HEK293T (cell line): ENCODE results near the gene BACH2.

Source experiments
- CTCF ChIA-PET: fragments of 350-600 bp; formaldehyde crosslinking; extraction: SDS; loops from one replicate; lab custom pipeline; 2021; ENCODE audit warnings: antibody characterized with exemption, inconsistent platforms; lab: Yijun Ruan, JAX
- POLR2A ChIA-PET: fragments of 350-600 bp; formaldehyde crosslinking; extraction: SDS; loops from one replicate; lab custom pipeline; 2020; ENCODE audit warnings: antibody characterized with exemption, inconsistent platforms; lab: Yijun Ruan, JAX
- DNase-seq: peaks from one replicate; pipeline ENCODE4 v3.0.0; 2012; ENCODE audit warnings: mixed read lengths; ENCODE audit errors: extremely low spot score
- ARNT ChIP-seq: fragments of 450-650 bp; IDR thresholded peaks from 2 replicates; pipeline ENCODE4 v1.6.1; 2017; ENCODE audit warnings: mild to moderate bottlenecking
- BHLHE40 ChIP-seq: fragments of 450-650 bp; IDR thresholded peaks from 2 replicates; pipeline ENCODE4 v1.6.1; 2016; ENCODE audit warnings: mild to moderate bottlenecking, moderate library complexity, borderline replicate concordance
- CTBP1 ChIP-seq: fragments of 450-650 bp; IDR thresholded peaks from 2 replicates; pipeline ENCODE4 v1.6.1; 2016; ENCODE audit warnings: borderline replicate concordance
- ELF4 ChIP-seq: fragments of 450-650 bp; IDR thresholded peaks from 2 replicates; pipeline ENCODE4 v1.6.1; 2017; ENCODE audit warnings: antibody characterized with exemption
- FOXA1 ChIP-seq: fragments of 450-650 bp; IDR thresholded peaks from 2 replicates; pipeline ENCODE4 v1.6.1; 2016; ENCODE audit warnings: mild to moderate bottlenecking
- FOXK2 ChIP-seq: fragments of 450-650 bp; IDR thresholded peaks from 2 replicates; pipeline ENCODE4 v1.6.1; 2016; ENCODE audit warnings: mild to moderate bottlenecking
- FOXM1 ChIP-seq: fragments of 450-650 bp; IDR thresholded peaks from 2 replicates; pipeline ENCODE4 v1.6.1; 2017; ENCODE audit warnings: mild to moderate bottlenecking, borderline replicate concordance
- HDGF ChIP-seq: fragments of 450-650 bp; IDR thresholded peaks from 2 replicates; pipeline ENCODE4 v1.6.1; 2017; ENCODE audit warnings: antibody characterized with exemption, borderline replicate concordance
- L3MBTL2 ChIP-seq: fragments of 450-650 bp; conservative IDR thresholded peaks from 2 replicates; pipeline ENCODE4 v1.6.1; 2016; ENCODE audit warnings: mild to moderate bottlenecking
- LEF1 ChIP-seq: fragments of 450-650 bp; IDR thresholded peaks from 2 replicates; pipeline ENCODE4 v1.6.1; 2017; ENCODE audit warnings: mild to moderate bottlenecking, borderline replicate concordance
- NFRKB ChIP-seq: fragments of 450-650 bp; IDR thresholded peaks from 2 replicates; pipeline ENCODE4 v1.6.1; 2016; ENCODE audit warnings: mild to moderate bottlenecking, moderate library complexity
- SP1 ChIP-seq: fragments of 450-650 bp; IDR thresholded peaks from 2 replicates; pipeline ENCODE4 v1.6.1; 2017
- SUZ12 ChIP-seq: fragments of 450-650 bp; IDR thresholded peaks from 2 replicates; pipeline ENCODE4 v1.6.1; 2016; ENCODE audit warnings: mild to moderate bottlenecking
- TARDBP ChIP-seq: fragments of 450-650 bp; IDR thresholded peaks from 2 replicates; pipeline ENCODE4 v1.6.1; 2016
- ZNF384 ChIP-seq: fragments of 450-650 bp; IDR thresholded peaks from 2 replicates; pipeline ENCODE4 v1.6.1; 2016
- TF ChIP-seq, protein P1 (sequence below): fragments of 450-650 bp; IDR thresholded peaks from 2 replicates; pipeline ENCODE4 v1.6.1; 2016

The BACH2 gene

DNA sequence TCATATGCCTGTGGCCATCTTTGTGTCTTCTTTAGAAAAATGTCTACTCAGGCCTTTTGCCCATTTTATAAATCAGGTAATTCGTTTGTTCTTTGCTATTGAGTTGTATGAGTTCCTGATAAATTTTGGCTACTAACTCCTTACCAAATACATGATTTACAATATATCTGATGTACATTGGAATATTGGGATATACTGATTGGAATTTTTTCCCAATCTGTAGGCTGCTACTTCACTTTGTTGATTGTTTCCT, 39.2 kb downstream of the BACH2 start:
- CTCF ChIA-PET = no interaction called here
- DNase-seq = no peak
- TF ChIP-seq FOXM1 (no peak), ZNF384 (no peak), HDGF (no peak), CTBP1 (no peak), LEF1 (no peak), NFRKB (no peak), SP1 (no peak), TARDBP (no peak), ELF4 (no peak)
- POLR2A ChIA-PET = no interaction called here

- TF ChIP-seq CTBP1 (no peak), BHLHE40 (no peak), FOXK2 (no peak), ZNF384 (no peak), LEF1 (no peak), ARNT (no peak), HDGF (no peak), FOXA1 (no peak), NFRKB (no peak), L3MBTL2 (no peak), SP1 (no peak)
- ChIA-PET CTCF (no interaction called here), POLR2A (no interaction called here)
- DNase-seq = no peak
Measured at GRCh38 chr6:90256698-90257485, 39.8 kb downstream of the BACH2 start.

DNA sequence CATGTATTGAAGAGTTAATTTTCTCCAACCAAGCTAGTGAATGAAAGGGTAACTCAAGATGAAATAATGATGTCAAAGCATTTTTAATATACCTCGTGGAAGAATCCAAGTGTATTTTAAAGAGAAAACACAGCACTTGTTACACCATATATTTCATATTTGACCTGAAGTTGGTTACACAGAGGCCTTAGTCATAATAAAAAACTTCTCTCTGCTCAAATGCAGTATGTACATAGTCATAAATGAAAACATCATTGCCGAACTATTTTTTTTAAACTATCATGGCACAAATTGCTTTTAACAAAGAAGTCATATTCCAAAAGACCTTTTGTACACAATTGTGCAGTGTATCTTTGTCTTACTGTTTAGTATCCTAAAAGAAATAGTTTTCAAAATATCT, 43.0 kb downstream of the BACH2 start:
- TF ChIP-seq HDGF = no peak
- no peak for TF ChIP-seq NFRKB
- TF ChIP-seq L3MBTL2 = no peak
- TF ChIP-seq ARNT = no peak
- TF ChIP-seq FOXK2 = no peak
- TF ChIP-seq LEF1 = no peak
- no peak for DNase-seq
- ChIA-PET CTCF (no interaction called here), POLR2A (no interaction called here)

GRCh38 chr6:90251295-90251992, 45.2 kb downstream of the BACH2 start:
- DNase-seq = no peak
- CTCF ChIA-PET = no interaction called here
- POLR2A ChIA-PET = no interaction called here
- no peak for TF ChIP-seq ARNT
- no peak for TF ChIP-seq LEF1
- no peak for TF ChIP-seq ZNF384
- no peak for TF ChIP-seq HDGF
- TF ChIP-seq FOXK2 = no peak
- TF ChIP-seq NFRKB = no peak
- TF ChIP-seq ELF4 = no peak
- TF ChIP-seq BHLHE40 = no peak
- TF ChIP-seq CTBP1 = no peak
- TF ChIP-seq TARDBP = no peak
- no peak for TF ChIP-seq L3MBTL2
- TF ChIP-seq FOXM1 = no peak
- TF ChIP-seq SUZ12 = no peak
- no peak for TF ChIP-seq SP1
- no peak for TF ChIP-seq FOXA1
- TF ChIP-seq, protein P1, sequence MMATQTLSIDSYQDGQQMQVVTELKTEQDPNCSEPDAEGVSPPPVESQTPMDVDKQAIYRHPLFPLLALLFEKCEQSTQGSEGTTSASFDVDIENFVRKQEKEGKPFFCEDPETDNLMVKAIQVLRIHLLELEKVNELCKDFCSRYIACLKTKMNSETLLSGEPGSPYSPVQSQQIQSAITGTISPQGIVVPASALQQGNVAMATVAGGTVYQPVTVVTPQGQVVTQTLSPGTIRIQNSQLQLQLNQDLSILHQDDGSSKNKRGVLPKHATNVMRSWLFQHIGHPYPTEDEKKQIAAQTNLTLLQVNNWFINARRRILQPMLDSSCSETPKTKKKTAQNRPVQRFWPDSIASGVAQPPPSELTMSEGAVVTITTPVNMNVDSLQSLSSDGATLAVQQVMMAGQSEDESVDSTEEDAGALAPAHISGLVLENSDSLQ = no peak

DNA sequence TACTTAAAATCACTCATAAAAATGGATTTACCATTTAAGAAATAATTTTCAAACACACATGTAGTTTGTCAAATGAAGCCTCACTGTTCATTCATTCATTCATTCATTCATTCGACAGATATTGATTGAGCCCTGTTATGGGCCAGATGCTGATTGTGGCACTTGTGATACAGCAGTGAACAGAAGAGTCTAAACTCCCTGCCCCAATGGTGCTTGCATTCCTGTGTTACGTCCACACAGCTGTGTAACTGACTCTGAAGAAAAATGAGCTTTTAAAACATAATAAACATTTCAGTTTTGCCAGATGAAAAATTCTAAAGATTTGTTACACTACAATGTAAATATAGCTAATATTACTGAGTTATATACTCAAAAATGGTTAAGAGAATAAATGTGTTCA, 46.2 kb downstream of the BACH2 start:
- ChIA-PET POLR2A (interaction anchor here (1.0 kb wide), 1 partner anchor 31 kb away, joined by 4 read pairs; no protein-coding TSS in a partner anchor), CTCF (no interaction called here)
- DNase-seq = no peak
- no peak for TF ChIP-seq LEF1
- no peak for TF ChIP-seq SP1
- TF ChIP-seq L3MBTL2 = no peak
- no peak for TF ChIP-seq ARNT
- no peak for TF ChIP-seq ZNF384
- no peak for TF ChIP-seq BHLHE40
- no peak for TF ChIP-seq CTBP1
- no peak for TF ChIP-seq NFRKB
- TF ChIP-seq HDGF = no peak
- TF ChIP-seq SUZ12 = no peak
- no peak for TF ChIP-seq TARDBP
- no peak for TF ChIP-seq ELF4
- no peak for TF ChIP-seq FOXA1
- TF ChIP-seq, protein P1 = no peak

DNA sequence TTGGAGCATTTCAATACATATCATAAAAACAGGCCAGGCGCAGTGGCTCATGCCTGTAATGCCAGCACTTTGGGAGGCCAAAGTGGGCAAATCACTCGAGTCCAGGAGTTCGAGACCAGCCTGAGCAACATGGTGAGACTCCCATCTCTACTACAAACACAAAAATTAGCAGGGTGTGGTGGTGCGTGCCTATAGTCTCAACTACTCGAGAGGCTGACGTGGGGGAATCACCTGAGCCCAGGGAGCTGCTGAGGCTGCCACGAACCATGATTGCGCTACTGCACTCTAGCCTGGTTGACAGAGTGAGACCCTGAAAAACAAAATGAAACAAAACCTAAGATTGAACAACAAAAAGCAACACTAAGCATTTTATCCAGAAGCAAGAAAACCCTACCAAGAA, 47.2 kb downstream of the BACH2 start:
- ChIA-PET CTCF (no interaction called here), POLR2A (no interaction called here)
- DNase-seq = no peak
- TF ChIP-seq FOXM1 = no peak
- TF ChIP-seq ZNF384 = no peak
- no peak for TF ChIP-seq ARNT
